DOHH2 (cell line): ENCODE results near the gene KCNH6.

Source experiments
- EZH2phosphoT487 ChIP-seq: fragments of 200-600 bp; sonication (generic); IDR thresholded peaks from 2 replicates; pipeline ENCODE4 v1.6.1; 2017; ENCODE audit warnings: borderline replicate concordance, mild to moderate bottlenecking, antibody characterized with exemption, low read length, moderate library complexity, mixed read lengths
- TF ChIP-seq, protein P1 (sequence below): fragments of 200-600 bp; sonication (generic); IDR thresholded peaks from one replicate; pipeline ENCODE4 v1.5.1; 2014; ENCODE audit warnings: antibody characterized with exemption, mild to moderate bottlenecking, low read depth, low read length; ENCODE audit not compliant: poor library complexity, severe bottlenecking

DNA sequence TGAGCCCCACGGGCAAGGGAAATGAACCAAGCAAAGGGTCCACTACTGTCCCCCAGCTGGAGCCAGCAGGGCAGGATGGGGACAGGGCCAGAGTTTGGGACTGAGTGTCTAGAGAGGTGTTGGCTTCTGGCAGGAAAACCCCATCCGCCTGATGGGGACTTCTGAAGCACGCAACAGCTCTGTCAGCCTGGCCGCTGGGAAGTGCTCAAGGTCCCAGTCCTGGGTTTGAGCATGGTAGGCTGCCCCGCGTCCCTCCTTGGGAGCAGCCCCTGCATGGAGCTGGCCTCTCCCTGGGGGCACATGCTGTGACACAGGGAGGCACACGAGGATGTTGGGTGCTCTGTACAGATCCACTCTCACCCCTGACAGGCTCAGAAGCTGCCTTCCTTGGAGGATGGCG, 31.7 kb upstream of the KCNH6 start:
- TF ChIP-seq, protein P1, sequence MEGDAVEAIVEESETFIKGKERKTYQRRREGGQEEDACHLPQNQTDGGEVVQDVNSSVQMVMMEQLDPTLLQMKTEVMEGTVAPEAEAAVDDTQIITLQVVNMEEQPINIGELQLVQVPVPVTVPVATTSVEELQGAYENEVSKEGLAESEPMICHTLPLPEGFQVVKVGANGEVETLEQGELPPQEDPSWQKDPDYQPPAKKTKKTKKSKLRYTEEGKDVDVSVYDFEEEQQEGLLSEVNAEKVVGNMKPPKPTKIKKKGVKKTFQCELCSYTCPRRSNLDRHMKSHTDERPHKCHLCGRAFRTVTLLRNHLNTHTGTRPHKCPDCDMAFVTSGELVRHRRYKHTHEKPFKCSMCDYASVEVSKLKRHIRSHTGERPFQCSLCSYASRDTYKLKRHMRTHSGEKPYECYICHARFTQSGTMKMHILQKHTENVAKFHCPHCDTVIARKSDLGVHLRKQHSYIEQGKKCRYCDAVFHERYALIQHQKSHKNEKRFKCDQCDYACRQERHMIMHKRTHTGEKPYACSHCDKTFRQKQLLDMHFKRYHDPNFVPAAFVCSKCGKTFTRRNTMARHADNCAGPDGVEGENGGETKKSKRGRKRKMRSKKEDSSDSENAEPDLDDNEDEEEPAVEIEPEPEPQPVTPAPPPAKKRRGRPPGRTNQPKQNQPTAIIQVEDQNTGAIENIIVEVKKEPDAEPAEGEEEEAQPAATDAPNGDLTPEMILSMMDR = no peak
- TF ChIP-seq EZH2phosphoT487 = no peak
